SJSA1 (cell line): ENCODE data around the gene SLC25A47. TPM values are rescaled to one million over a fixed set of nuclear protein-coding genes. Genes with fewer than 3 reads are reported as not detected.
"Not testable (repeated sequence)": the region's sequence is repeated elsewhere in the genome, so short reads cannot be mapped to it uniquely, and the experiment has no call there.

Experiments
- DNase-seq, 2 experiments: peaks; one replicate each; pipeline ENCODE4 v3.0.0-alpha.2; 2015 to 2020; ENCODE audit warnings: low spot score in 2 of 2, low read depth in 1 of 2
- H3K27ac ChIP-seq: fragments of 250-450 bp; sonication (Bioruptor Pico); 2 replicates; pipeline ENCODE4 v1.5.1; 2020; ENCODE audit warnings: mild to moderate bottlenecking, moderate library complexity
- H3K27me3 ChIP-seq: fragments of 250-450 bp; sonication (Bioruptor Pico); replicated peaks from 2 replicates; pipeline ENCODE4 v1.5.1; 2020; ENCODE audit warnings: mild to moderate bottlenecking, moderate library complexity
- H3K36me3 ChIP-seq: fragments of 250-450 bp; sonication (Bioruptor Pico); 2 replicates; pipeline ENCODE4 v1.5.1; 2020; ENCODE audit warnings: mild to moderate bottlenecking
- H3K4me1 ChIP-seq: fragments of 250-450 bp; sonication (Bioruptor Pico); replicated peaks from 2 replicates; pipeline ENCODE4 v1.6.1; 2021; ENCODE audit warnings: mild to moderate bottlenecking
- H3K4me3 ChIP-seq: fragments of 250-450 bp; sonication (Bioruptor Pico); 2 replicates; pipeline ENCODE4 v1.5.1; 2020; ENCODE audit warnings: mild to moderate bottlenecking
- H3K9me3 ChIP-seq: fragments of 250-450 bp; sonication (Bioruptor Pico); replicated peaks from 2 replicates; pipeline ENCODE4 v1.5.1; 2020; ENCODE audit warnings: mild to moderate bottlenecking
- total RNA-seq: library from RNA; depleted of rRNA; stranded (reverse); fragments of >200 nt; shearing (Covaris generic); gene quantifications from 2 replicates; pipeline ENCODE4 v1.2.3, GENCODE V29; 2014

Gene SLC25A47
- total RNA-seq, 1 experiment from 2014 or later: not detected

DNA sequence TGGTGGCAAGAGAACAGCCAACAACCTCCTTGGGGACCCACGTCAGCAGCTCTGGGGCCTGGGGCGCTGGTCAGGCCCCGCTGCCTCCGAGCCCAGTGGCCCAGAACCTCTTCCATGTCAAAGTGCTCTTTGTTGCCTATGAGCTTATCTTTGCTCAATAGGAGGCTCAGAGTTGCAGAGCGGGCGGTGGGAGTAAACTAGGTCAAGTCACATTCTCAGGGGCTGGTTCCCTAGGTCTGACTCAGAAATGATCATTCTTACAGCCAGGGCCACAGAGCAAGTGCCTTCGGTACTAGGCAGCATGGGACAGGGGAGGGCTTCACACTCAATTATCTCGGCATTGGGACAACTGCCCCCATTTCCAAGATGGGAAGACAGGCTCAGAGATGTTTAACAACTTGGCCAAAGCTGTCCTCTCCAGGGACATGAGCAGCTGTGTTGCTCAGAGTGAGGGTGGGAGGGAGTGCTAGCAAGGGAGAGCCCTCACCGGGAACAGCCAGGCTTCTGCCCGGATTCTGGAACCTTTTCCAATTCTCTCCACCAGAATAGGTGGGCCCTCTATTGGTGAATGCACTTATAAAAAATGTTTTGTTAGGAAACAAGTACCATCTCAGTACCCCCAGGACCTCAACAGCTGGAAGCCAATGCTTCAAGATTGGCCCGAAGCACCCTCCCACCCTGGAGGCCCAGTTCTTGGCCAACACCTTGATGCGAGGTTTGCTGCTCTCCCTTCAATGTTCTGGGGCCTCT, 28.8 kb upstream of the SLC25A47 start:
- DNase-seq: no peak
- H3K27me3 ChIP-seq: no peaks in the 10 kb centered on the region
- no peak overlapping the region for H3K4me3 ChIP-seq
- no peak overlapping the region for H3K27ac ChIP-seq
- H3K9me3 ChIP-seq: no peaks in the 10 kb centered on the region
- peaks cover 34% of the 10 kb centered on the region for H3K36me3 ChIP-seq
- peaks cover 14% of the 10 kb centered on the region for H3K4me1 ChIP-seq

DNA sequence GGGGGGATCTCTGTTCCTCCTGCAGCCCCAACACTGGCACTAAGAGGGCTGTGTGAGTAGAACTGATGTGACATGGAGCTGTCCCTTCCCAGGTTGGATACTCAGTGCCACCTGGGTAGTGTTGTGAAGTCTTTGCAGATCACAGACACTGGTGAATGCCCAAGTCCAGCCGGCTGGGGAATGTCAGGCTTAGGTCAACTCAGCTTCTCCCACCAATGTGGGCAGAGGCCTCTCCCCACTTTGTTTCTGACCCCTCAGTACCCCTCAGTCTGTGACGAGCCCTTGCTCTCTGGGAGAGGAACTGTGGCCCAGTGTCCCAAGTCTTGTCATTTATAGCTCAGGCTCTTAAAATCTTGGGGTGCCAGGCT, 28.2 kb upstream of the SLC25A47 start:
- Histone ChIP-seq H3K27ac (no peak overlapping the region), H3K9me3 (no peaks in the 10 kb centered on the region), H3K36me3 (peaks cover 34% of the 10 kb centered on the region), H3K4me3 (no peak overlapping the region), H3K27me3 (no peaks in the 10 kb centered on the region), H3K4me1 (peaks cover 14% of the 10 kb centered on the region)
- DNase-seq: no peak

DNA sequence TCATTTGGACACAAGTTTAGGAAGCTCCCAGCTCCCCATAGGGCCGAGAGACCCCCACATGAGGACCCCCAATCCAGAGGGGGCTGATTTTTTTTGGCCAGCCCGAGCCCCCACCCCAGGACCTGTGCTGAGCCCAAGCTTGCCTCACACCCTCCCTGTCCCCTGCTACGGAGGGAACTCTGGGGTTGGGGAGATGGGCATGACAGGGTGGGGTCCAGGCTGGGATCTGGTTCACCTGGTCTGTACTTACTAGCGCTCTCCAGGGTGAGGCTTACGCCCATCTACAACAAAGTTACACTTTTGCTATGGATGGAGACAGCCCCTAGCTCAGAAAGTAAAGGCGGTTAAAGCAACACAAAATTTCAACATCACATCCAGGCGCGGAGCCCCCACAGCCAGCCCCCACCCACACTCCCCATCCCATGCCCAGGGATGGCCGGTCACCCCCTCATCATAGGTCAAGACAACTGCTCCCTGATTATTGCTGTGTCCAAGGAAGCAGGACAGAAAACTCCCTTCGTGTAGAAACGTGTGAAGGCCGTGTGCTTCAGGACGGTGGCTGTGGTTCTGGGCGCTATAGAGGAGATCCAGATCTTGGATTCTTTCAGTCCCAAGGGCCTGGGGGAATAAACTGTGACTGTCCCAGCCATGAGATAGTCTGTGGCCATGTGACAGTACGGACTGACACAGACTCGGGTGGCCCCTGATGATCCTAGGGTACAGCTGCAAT, 27.6 kb upstream of the SLC25A47 start:
- H3K9me3 ChIP-seq: no peaks in the 10 kb centered on the region
- H3K27me3 ChIP-seq: no peaks in the 10 kb centered on the region
- H3K4me3 ChIP-seq: no peak overlapping the region
- peaks cover 34% of the 10 kb centered on the region for H3K36me3 ChIP-seq
- peaks cover 14% of the 10 kb centered on the region for H3K4me1 ChIP-seq
- DNase-seq: no peak
- no peak overlapping the region for H3K27ac ChIP-seq

- Histone ChIP-seq H3K9me3 (no peaks in the 10 kb centered on the region), H3K36me3 (peaks cover 29% of the 10 kb centered on the region), H3K27me3 (no peaks in the 10 kb centered on the region), H3K27ac (no peak overlapping the region), H3K4me1 (peaks cover 14% of the 10 kb centered on the region), H3K4me3 (no peak overlapping the region)
- DNase-seq: no peak
These were observed 27.0 kb upstream of the SLC25A47 start for GRCh38 chr14:100296106-100296651.

DNA sequence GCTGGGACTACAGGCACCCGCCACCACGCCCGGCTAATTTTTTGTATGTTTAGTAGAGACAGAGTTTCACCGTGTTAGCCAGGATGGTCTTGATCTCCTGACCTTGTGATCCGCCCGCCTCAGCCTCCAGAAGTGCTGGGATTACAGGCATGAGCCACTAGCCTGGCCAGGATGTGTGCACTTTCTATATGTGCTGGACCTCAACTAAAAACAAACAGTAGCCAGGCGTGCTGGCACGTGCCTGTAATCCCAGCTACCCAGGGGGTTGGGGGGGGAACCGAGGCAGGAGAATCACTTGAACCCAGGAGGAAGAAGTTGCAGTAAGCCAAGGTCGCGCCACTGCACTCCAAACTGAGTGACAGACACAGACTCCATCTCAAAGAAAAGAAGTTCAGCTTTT, 26.4 kb upstream of the SLC25A47 start:
- H3K4me3 ChIP-seq, DNase-seq, H3K27ac ChIP-seq, H3K9me3 ChIP-seq, H3K27me3 ChIP-seq: not testable (repeated sequence)
- Histone ChIP-seq H3K36me3 (peaks cover 24% of the 10 kb centered on the region), H3K4me1 (peaks cover 14% of the 10 kb centered on the region)

- Histone ChIP-seq H3K4me1 (peaks cover 19% of the 10 kb centered on the region), H3K27ac (no peak overlapping the region), H3K36me3 (peaks cover 15% of the 10 kb centered on the region), H3K9me3 (no peaks in the 10 kb centered on the region), H3K4me3 (no peak overlapping the region), H3K27me3 (no peaks in the 10 kb centered on the region)
- peak in 1 of 2 experiments; percentile 33 for DNase-seq
These were observed 25.5 kb upstream of the SLC25A47 start for GRCh38 chr14:100297320-100298300.

DNA sequence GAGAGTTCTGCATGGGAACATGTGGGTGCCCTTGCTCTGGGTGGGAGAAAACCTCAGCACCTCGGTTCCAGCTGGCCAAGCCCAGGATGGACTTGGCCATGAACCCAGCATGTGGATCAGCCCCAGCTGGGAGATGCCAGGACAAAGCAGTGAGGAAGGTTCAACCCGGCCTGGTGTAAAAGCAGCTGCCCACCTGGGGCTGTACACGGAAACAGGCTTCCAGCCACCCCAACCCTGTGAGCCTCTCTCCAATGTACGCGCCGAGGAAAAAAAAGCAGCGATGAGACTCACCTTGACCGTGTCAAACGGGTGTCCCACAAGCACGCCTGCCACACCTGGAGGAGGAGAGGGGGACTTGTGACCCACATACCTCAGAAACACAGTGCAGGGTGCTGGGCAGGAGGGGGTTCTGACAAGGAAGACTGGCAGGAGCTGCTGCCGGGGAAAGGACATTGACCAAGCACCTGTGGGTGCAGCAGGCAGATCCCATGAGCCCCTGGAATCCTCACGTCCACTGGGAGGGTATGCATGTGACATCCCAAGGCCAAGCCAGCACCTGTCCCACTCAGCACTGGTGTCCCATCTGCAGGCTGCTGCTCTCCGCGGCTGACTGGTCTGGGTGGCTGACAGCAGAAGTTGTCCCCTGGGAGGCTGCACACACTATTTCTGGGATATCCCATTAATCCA, 24.4 kb upstream of the SLC25A47 start:
- Histone ChIP-seq H3K4me1 (peaks cover 30% of the 10 kb centered on the region), H3K4me3 (no peak overlapping the region), H3K27me3 (no peaks in the 10 kb centered on the region), H3K27ac (no peak overlapping the region), H3K9me3 (no peaks in the 10 kb centered on the region), H3K36me3 (peaks cover 12% of the 10 kb centered on the region)
- no peak for DNase-seq

GRCh38 chr14:100299238-100299560, 23.9 kb upstream of the SLC25A47 start:
- Histone ChIP-seq H3K9me3 (no peaks in the 10 kb centered on the region), H3K27ac (no peak overlapping the region), H3K27me3 (no peaks in the 10 kb centered on the region), H3K4me1 (peaks cover 33% of the 10 kb centered on the region), H3K4me3 (no peak overlapping the region), H3K36me3 (peaks cover 16% of the 10 kb centered on the region)
- no peak for DNase-seq

DNA sequence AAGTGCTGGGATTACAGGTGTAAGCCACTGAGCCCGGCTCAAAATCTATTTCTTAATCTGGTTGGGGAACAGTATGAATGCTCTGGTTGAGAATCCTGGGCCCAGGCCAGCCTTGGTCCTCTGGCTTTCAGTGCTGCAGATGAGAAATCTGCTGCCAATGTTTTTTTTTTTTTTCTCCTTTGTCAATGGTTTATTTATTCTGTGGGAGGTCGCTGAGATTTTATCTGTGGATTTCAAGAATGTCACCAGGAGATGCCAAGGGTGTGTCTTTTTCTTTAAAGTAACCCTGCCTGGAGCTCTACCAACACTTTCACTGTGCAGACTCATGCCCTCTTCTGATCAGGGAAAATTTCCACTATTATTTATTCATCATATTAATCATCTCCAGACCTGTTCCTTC, 20.5 kb upstream of the SLC25A47 start:
- peak in 1 of 2 experiments; percentile 67 for DNase-seq
- Histone ChIP-seq H3K27ac (no peak overlapping the region), H3K4me3 (no peak overlapping the region), H3K9me3 (no peaks in the 10 kb centered on the region), H3K4me1 (peaks cover 47% of the 10 kb centered on the region), H3K27me3 (no peaks in the 10 kb centered on the region), H3K36me3 (peaks cover 20% of the 10 kb centered on the region)

DNA sequence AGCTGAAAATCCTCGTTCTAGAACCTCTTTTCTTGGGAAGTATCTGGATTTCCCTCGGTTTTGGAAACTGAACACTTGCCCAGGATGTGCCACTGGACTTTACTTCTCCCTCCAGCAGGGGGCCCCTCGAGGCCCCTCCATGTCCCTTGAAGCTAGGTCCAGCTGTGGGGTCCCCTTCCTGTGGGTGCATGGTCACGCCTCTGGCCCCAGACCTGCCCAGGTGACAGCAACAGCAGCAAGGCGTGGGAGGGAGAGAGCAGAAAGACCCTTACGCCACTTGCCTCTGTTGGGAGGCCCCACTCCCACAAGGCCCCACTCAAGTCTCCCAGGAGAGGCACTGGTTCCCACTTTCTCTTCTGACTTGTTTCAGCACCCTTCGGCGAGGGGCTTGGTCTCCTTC, 20.0 kb upstream of the SLC25A47 start:
- peaks cover 45% of the 10 kb centered on the region for H3K4me1 ChIP-seq
- no peaks in the 10 kb centered on the region for H3K27me3 ChIP-seq
- no peaks in the 10 kb centered on the region for H3K9me3 ChIP-seq
- H3K27ac ChIP-seq: no peak overlapping the region
- peaks cover 19% of the 10 kb centered on the region for H3K36me3 ChIP-seq
- no peak overlapping the region for H3K4me3 ChIP-seq
- DNase-seq: peak in 1 of 2 experiments; percentile 29

DNA sequence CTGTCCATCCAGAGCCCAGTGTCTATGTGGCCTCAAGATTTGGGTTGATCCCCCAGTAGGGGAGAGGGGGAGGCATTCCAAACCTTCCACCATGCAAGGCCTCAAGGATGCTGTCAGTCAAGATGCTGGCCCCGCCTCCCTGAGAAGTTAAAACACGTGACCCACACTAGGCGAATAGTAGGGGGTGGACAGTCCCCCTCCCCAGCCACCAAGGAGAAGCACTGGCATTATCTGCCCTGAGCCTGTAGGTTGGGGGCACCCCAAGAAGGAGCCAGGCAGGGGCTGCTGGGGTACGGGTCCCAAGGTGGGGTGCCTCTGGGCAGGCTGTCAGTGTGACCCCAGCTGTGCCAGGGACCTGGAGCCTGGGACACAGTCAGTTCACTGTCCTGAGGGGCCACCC, 19.2 kb upstream of the SLC25A47 start:
- no peaks in the 10 kb centered on the region for H3K9me3 ChIP-seq
- DNase-seq: no peak

DNA sequence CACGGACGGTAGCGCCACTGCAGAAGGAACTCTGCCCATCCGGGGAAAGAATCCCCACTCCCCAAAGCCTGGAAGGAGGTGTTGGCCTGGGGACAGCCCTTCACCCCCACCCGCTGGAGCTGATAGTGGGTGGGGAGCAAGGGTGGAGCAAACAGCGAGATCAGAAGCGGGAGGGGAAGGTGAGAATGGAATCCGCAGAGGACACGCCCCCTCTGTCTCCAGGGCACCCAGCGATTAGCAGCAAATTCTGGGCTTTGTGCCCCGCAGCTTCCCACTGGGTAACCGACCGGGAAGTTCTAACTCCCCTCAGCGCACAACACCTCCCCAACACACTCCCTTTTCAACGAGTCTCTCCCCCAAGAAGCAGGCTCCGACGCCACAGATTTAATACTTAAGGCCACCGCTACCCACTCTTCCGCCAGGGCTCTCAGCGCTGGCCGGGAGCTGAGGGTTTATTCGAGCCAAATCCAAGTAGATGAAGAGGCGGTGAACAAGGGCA, 18.3 kb upstream of the SLC25A47 start:
- H3K27ac ChIP-seq: no peak overlapping the region
- DNase-seq: peak in 1 of 2 experiments; percentile 15
- no peaks in the 10 kb centered on the region for H3K9me3 ChIP-seq
- peak overlapping the region; percentile 77 for H3K4me3 ChIP-seq
- peaks cover 16% of the 10 kb centered on the region for H3K36me3 ChIP-seq
- peaks cover 45% of the 10 kb centered on the region for H3K4me1 ChIP-seq
- H3K27me3 ChIP-seq: no peaks in the 10 kb centered on the region

More for the DNA sequence above, 19.2 kb upstream of the SLC25A47 start:
- no peak overlapping the region for H3K4me3 ChIP-seq
- no peaks in the 10 kb centered on the region for H3K27me3 ChIP-seq
- H3K4me1 ChIP-seq: peaks cover 45% of the 10 kb centered on the region
- H3K27ac ChIP-seq: no peak overlapping the region
- peaks cover 17% of the 10 kb centered on the region for H3K36me3 ChIP-seq
